HG02763 (cell line): ENCODE results near the gene SH3BGRL2.
"Not testable (repeated sequence)": the region's sequence is repeated elsewhere in the genome, so short reads cannot be mapped to it uniquely, and the experiment has no call there.

Source experiments
- ATAC-seq: cut with Tn5 transposase; IDR thresholded peaks from one replicate; pipeline ENCODE4 v1.9.1; 2021; ENCODE audit warnings: mild to moderate bottlenecking, moderate library complexity; ENCODE audit not compliant: unreplicated experiment

Gene SH3BGRL2

DNA sequence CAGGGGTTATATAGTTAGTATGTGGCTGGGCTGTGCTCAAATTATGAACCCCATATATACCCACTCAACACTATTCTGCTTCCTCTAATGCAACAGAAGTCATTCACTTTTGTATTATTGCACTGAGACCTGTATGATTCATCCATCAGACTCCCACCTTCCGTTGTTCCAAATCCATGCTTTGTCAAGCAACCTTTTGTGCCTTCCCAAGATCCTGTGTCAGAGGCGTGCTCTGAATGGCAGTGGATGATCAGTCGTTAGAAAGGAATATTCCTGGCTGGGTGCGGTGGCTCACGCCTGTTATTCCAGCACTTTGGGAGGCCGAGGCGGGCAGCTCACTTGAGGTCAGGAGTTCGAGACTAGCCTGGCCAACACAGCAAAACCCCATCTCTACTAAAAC is 103.2 kb downstream of the SH3BGRL2 start:
- no peak for ATAC-seq

DNA sequence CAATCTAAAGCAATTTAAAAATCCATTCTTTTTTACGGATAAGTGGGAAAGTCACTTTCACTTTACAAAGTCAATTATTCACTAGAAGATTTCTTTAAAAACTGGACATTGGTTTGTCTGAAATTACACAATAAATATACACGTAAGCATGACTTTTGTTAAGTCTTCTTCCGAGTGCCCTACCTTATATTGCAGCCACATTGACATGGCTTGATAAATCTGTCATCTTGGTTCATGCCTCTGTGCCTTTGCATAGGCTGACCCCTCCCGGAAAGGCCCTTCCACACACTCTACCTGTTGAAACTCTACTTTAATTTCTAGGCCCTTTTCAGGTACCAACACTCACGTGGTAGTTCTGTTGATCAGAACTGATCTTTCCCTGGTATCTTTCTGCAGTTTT is 104.1 kb downstream of the SH3BGRL2 start:
- ATAC-seq = no peak

DNA sequence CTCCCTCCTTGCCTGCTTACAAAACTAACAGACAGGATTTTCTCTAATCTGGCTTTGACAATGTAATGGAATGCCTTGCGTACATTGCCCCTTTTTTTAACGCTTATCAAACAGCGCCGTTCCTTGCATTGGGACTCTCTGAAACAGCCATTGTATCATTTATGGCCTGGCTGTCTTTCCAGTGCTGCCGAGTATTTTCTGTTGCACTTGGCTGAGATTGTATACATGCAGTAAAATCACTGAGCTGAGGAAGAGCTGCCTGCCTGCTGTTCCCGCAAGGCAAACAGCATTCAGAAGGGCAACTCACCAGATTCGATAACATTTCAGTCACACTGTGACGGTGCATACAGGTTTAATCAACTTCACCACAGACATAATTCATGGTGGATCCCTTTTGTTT is 106.0 kb downstream of the SH3BGRL2 start:
- ATAC-seq = no peak

DNA sequence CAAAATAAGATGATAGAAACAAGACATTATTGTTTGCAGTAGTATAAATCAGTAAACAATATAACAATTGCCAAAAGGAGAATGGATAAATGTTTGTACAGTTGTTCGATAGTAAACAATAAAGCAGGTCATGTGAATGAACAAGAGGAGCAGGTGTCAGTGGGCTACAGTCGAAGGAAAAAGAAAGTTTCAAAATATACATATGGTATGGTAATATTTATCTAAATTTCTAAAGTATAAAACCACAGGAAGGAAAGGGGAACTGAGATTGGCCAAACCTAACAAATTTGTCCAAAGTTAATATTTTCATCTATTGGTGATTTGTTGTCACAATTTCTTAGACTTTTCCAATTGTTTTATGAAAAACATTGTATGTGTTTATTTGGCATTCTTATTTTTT is 110.9 kb downstream of the SH3BGRL2 start:
- no peak for ATAC-seq

DNA sequence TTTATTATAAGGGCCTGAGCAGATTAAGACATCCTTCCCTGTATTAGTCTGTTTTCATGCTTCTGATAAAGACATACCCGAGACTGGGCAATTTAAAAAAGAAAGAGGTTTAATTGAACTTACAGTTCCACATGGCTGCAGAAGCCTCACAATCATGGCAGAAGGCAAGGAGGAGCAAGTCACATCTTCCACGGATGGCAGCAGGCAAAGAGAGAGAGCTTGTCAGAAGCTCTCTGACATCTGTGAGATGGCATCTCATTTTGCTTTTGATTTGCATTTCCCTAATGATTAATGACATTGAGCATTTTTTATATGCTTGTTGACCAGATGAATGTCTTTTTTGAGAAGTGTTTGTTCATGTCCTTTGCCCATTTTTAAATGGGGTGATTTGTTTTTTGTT is 114.2 kb downstream of the SH3BGRL2 start:
- ATAC-seq = not testable (repeated sequence)

DNA sequence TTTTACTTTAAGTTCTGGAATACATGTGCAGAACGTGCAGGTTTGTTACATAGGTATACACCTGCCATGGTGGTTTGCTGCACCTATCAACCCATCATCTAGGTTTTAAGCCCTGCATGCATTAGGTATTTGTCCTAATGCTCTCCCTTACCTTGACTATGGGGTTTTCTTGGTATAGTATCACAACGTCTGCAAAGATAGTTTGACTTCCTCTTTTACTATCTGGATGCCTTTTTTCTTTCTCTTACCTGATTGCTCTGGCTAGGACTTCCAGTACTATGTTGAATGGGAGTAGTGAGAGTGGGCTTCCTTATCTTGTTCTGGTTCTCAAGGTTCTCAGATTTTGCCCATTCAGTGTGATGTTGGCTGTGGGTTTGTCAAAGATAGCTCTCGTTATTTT is 115.2 kb downstream of the SH3BGRL2 start:
- not testable (repeated sequence) for ATAC-seq

DNA sequence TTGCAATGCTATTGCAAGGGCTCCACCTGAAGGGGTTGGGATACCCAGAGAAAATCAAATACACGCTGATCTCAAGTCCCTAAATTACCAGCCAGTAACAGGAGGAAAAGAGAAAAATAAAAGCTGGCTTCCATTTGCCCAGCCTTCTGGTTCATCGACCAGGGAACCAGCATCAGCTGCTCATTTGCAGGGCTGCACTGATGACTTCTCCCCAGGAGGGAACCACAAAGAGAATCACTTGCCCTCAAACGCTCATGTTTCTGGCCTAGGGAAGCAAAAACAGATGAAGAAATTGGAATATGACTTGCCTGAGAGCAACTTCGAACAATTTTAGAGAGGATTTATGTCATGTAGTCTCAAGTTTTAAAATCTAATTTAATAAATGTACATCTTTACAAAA is 119.7 kb downstream of the SH3BGRL2 start:
- ATAC-seq = no peak
